HG03139 (cell line): ENCODE results near the gene MET.

Source experiments
- ATAC-seq: cut with Tn5 transposase; IDR thresholded peaks from one replicate; pipeline ENCODE4 v1.9.1; 2021; ENCODE audit not compliant: unreplicated experiment

MET gene

DNA sequence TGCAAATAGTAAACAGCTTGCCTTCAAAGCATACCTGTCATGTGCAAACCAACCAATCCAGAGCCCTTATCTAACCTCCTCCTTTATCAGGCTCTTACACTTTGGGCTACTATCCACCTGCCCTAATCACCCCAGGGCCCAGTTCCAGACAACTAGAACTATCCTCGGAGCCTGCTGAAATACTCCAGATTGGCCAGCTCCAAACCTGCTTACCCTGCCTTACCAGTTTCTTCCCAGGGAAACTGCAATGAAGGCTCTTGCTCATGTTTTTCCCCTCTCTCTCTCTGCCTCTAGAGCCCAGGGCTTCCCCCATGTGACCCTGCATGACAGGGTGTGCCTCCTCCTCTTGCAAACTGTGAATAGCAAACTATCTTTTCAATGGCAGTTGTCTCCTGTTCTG, 109.0 kb downstream of the MET start:
- no peak for ATAC-seq

DNA sequence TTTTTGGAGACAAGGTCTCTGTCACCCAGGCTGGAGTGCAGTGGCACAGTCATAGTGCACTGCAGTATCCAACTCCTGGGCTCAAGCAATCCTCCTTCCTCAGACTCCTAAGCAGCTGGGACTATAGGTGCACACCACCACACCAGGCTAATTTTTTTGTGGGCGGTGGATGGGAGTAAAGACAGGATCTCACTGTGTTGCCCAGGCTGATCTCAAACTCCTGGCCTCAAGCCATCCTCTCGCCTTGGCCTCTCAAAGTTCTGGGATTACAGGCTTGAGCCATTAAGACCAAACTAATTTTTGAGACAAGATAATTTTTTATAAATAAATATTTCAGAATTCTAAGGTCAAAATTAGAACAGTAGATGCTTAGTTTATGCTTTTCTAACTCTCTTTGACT, 109.6 kb downstream of the MET start:
- no peak for ATAC-seq

- ATAC-seq: no peak
These were observed 110.2 kb downstream of the MET start for GRCh38 chr7:116782177-116782711.

DNA sequence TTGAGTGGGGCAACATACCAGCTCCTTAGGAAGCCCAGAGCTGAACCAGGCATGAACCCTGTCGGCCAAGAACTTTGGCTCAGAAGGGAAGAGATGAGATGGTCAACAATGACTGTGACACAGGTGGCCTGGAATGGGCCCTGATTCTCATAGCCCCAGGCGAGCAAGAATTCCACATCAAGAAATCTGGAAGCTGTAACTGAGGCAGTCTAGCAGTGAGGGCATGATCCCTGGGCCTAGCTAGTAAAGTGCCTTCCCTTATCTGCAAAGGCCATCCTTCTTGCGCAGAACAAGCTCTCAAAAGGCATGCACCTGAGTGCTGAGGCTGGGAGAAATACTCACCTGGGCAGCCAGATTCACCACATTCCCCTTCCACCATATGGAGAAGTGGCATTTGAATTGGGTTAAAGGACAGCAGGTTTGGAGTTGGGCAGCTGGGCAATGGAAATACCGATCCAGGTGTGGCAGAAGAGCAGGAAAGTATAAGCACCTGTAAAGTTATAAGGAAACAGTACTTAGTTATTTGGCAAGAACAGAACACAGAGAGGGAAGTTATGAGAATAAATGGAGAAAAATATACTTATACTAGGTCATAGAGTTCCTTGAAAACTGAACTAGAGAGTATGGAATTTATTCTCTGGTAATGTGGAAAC, 111.8 kb downstream of the MET start:
- no peak for ATAC-seq

GRCh38 chr7:116784647-116785046, 112.7 kb downstream of the MET start:
- no peak for ATAC-seq

DNA sequence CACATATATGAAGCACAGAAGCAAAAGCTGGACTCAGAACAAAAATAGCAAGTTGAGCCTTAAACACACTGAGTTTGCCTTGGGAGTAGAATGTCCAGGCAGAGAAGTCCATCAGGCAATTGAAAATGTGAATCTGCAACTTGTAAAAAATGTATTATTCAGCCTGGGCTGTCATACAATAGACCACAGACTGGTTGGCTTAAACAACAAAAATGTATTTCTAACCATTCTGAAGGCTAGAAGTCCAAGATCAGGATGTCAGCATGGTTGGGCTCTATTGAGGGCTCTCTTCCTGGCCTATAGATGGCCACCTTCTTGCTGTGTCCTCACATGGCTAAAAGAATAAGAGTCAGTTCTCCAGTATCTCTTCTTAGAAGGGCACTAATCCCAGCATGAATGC, 113.8 kb downstream of the MET start:
- ATAC-seq: no peak

DNA sequence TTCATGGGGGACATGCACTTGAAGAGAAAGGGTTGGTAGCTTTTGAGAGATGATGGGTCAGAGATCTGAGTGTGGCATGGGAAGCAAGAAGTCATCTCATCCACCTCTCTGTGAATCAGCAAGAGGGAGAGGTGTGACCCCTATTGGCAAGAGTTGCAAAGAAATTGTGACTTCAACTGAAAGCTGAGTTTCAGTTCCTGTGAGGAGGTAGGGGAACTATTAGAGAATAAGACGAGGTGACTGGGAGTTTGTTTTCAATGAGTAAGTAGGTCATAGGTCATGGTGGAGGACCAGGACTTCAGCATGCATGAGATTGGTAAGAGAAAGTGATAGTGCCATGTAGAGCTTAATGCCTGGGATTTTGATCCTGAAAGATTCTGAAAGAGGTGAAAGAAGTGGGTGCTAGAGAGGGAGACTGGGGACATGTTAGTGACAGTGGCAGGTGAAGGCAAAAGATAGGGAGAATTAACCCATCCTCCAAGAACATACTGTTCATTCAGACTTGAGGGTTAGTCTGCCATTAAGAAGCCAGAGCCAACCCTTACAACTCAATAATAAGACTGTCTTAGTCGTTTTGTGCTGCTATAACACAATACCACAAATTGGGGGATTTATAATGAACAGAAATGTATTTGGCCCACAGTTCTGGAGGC, 114.9 kb downstream of the MET start:
- peak; percentile 99 for ATAC-seq

- no peak for ATAC-seq
These were observed 115.9 kb downstream of the MET start for GRCh38 chr7:116787881-116788280.

DNA sequence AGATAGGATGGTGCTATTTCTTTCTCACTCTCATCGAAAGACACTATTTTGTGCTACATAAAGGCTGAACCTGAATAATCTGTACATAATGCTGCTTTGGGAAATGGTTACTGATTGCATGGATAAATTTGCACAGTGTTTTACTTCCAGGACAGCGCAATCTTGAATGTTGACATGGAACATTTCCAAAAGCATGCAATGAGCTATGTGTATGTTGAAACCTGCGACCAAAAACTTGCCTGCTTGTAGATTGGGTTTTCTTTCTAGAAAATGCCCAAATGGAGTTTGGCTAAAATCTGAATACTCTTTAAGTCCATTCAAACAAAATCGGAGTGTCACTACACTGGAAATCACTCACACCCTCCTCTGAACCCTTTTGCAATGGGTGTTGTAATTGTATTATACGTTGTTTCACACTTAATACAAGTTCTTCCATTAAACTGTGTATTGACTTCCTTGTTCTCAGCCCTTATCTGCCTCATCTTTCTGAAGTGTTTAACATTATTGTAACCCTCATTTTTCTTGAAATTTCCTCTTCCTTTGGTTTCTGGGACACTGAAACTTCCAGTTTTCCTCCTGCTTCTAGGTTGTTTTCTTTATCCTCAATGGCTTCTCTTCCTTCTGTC, 116.7 kb downstream of the MET start:
- ATAC-seq: no peak

- ATAC-seq: no peak
These were observed 118.0 kb downstream of the MET start for GRCh38 chr7:116790025-116790424.

- no peak for ATAC-seq
These were observed 120.8 kb downstream of the MET start for GRCh38 chr7:116792813-116793212.

DNA sequence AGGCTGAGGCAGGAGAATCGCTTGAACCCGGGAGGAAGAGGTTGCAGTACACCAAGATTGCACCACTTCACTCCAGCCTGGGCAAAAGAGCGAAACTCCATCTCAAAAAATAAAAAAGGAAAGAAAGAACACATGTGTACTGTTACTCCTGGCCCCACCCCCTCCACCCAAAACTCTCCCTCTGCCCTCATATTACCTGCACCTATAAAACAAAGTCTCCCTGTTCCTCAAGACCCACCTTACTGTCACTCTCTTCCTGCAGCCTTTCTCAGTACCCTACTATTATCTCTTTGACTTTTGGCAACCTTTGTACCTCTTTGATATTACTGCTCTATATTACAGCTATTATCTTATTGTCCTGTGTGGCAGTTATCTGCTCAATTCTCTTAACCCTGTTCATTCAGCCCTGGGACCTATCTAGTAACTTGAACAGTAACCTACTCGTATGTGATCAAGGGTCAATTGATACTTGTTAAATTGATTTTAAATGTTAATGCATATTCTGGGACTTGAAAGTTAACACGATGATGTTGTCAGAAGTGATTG, 121.9 kb downstream of the MET start:
- ATAC-seq: no peak

DNA sequence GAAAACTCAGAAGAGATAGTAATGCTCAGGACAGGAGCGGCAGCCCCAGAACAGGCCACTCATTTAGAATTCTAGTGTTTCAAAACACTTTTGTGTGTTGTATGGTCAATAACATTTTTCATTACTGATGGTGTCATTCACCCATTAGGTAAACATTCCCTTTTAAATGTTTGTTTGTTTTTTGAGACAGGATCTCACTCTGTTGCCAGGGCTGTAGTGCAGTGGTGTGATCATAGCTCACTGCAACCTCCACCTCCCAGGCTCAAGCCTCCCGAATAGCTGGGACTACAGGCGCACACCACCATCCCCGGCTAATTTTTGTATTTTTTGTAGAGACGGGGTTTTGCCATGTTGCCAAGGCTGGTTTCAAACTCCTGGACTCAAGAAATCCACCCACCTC, 124.5 kb downstream of the MET start:
- no peak for ATAC-seq

DNA sequence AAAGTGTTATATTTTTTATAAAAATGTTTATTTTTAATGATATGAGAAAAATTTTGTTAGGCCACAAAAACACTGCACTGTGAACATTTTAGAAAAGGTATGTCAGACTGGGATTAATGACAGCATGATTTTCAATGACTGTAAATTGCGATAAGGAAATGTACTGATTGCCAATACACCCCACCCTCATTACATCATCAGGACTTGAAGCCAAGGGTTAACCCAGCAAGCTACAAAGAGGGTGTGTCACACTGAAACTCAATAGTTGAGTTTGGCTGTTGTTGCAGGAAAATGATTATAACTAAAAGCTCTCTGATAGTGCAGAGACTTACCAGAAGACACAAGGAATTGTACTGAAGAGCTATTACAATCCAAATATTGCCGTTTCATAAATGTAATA, 125.6 kb downstream of the MET start:
- no peak for ATAC-seq

DNA sequence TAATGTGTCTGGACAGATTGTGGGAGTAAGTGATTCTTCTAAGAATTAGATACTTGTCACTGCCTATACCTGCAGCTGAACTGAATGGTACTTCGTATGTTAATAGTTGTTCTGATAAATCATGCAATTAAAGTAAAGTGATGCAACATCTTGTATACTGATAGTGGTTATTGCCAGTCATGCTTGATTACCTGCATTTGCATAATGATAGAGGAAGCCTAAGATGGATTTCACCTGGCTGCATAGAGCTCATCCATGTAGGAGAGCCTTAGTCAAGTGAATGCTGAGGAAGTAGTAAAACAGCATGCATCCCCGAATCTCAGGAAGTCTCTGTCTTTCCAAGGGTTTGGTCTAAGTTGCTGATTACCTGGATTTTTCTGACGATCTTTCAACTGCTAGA, 126.2 kb downstream of the MET start:
- no peak for ATAC-seq

DNA sequence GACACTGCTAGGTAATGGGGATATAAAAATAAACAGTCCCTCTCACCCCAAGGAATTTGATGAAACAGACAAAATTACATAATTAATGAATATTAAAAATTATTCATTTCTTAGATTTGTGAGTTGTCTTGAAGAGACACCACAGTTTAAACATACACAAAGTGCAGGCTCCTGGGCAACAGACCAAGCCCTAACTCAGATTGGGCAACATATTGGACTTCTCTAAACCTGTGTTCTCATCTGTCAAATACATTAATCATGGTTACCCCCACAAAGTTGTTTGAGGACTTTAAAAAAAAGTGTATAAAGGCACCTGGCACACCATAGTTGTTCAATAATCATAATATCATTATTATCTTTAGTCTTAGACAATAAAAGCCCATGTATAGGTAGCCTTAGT, 127.9 kb downstream of the MET start:
- ATAC-seq: no peak

DNA sequence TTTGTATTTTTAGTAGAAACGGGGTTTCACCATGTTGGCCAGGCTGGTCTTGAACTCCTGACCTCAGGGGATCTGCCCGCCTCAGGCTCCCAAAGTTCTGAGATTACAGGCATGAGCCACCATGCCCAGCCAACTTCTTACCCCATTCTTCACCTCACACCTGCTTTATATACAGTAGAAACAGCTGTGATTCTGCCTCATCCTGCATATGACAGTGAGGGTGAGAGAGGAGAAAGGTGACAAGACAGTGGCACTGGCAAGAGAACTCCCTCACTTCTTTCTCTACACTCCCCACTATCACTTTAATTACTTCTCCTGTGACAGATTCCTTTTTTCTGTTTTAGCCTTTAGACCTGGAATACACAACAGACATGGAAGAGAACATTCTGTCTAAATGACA, 128.6 kb downstream of the MET start:
- ATAC-seq: no peak

GRCh38 chr7:116801092-116801710, 129.2 kb downstream of the MET start:
- ATAC-seq: no peak

- no peak for ATAC-seq
These were observed 130.2 kb downstream of the MET start for GRCh38 chr7:116802144-116802745.

DNA sequence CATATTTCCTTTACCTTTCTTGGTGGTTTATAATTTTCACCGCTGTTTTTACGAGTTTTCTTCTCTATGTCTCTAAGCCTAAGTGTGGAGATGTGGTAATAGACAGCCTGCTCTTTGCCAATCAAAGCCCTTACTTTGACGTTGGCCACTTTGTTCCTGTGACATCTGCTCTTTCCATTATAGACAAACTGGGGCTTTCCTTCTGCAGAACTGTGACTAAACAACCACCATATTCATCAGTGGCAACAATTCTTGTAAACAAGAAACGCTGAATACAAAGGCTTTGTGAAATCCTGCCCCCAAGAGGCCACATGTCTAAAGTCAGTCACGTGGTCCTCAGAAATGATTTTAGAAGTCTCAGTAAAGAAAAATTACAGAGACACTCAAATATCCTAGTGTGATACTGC, 130.8 kb downstream of the MET start:
- ATAC-seq: peak; percentile 78

GRCh38 chr7:116804471-116804870, 132.5 kb downstream of the MET start:
- no peak for ATAC-seq
